Cardiac septum (tissue), 1 donor: ENCODE data around the gene OR7D4. TPM values are rescaled to one million over a fixed set of nuclear protein-coding genes. Genes with fewer than 3 reads are reported as not detected.
"Not testable (repeated sequence)": the region's sequence is repeated elsewhere in the genome, so short reads cannot be mapped to it uniquely, and the experiment has no call there.

Experiments
- DNase-seq: peaks from one replicate; pipeline ENCODE4 v3.0.0-alpha.2; 2020; ENCODE audit warnings: low spot score
- intact Hi-C: fragments of 100-400 bp; cut with DNase I; formaldehyde crosslinking; loops from one replicate; pipeline ENCODE4 v1.14.0; 2022
- long read RNA-seq: library from polyadenylated mRNA; unstranded; transcript quantifications from one replicate; pipeline ENCODE4 v2.0.0, GENCODE V29; 2021
- total RNA-seq: library from RNA; stranded (reverse); fragmentation: NEBNext Ultra II Directional; extraction: Animal tissue kit (Norgen Biotek cat#: 25700); gene quantifications from one replicate; pipeline ENCODE4 v1.2.1, GENCODE V29; 2021
- donor health status: DM: no; HTN: no; CAD: no.

Gene OR7D4
- not detected for total RNA-seq
- long read RNA-seq = 0 reads

GRCh38 chr19:9219489-9219888 is at the start of gene OR7D4:
TSS of gene OR7D4 (minus strand) at chr19:9219589. CDS start at chr19:9214837, 4,752 bp downstream.
- intact Hi-C loops = no loop called here
- no peak for DNase-seq

- DNase-seq = no peak
- intact Hi-C loops = no loop called here
These were observed 31.8 kb upstream of the OR7D4 start for GRCh38 chr19:9251236-9251635.

GRCh38 chr19:9250630-9251029 is 31.2 kb upstream of the OR7D4 start, which contains the start of gene OR7E24:
TSS of gene OR7E24 (plus strand) at chr19:9250930. CDS start at chr19:9251044, 114 bp downstream.
- intact Hi-C loops = no loop called here
- DNase-seq = no peak

GRCh38 chr19:9205501-9206113 is 13.8 kb downstream of the OR7D4 start:
- intact Hi-C loops = loop anchor here (5.0 kb wide), 1 partner anchor 592 kb away; no protein-coding TSS in a partner anchor
- DNase-seq = peak; percentile 77

- DNase-seq, intact Hi-C loops: not testable (repeated sequence)
These were observed 21.3 kb downstream of the OR7D4 start for GRCh38 chr19:9198044-9198443.

- intact Hi-C loops = no loop called here
These were observed 29.9 kb downstream of the OR7D4 start for GRCh38 chr19:9189535-9189934.

GRCh38 chr19:9187191-9187590 is 32.2 kb downstream of the OR7D4 start:
- intact Hi-C loops = no loop called here
- DNase-seq = no peak

More at GRCh38 chr19:9189535-9189934, 29.9 kb downstream of the OR7D4 start:
- no peak for DNase-seq

GRCh38 chr19:9183000-9183399 is 36.4 kb downstream of the OR7D4 start:
- DNase-seq = no peak
- intact Hi-C loops = no loop called here

GRCh38 chr19:9178901-9179300 is 40.5 kb downstream of the OR7D4 start, which contains the start of gene OR7D2:
TSS of gene OR7D2 (plus strand) at chr19:9178979. CDS start at chr19:9185782, 6,803 bp downstream.
- no peak for DNase-seq

GRCh38 chr19:9175326-9175725 is 44.1 kb downstream of the OR7D4 start:
- intact Hi-C loops = no loop called here

More at GRCh38 chr19:9178901-9179300, 40.5 kb downstream of the OR7D4 start, which contains the start of gene OR7D2:
- intact Hi-C loops = no loop called here

GRCh38 chr19:9171393-9171991 is 47.9 kb downstream of the OR7D4 start:
- no peak for DNase-seq
- intact Hi-C loops = no loop called here

More at GRCh38 chr19:9175326-9175725, 44.1 kb downstream of the OR7D4 start:
- DNase-seq = no peak

- no peak for DNase-seq
- intact Hi-C loops = no loop called here
These were observed 52.5 kb downstream of the OR7D4 start for GRCh38 chr19:9166846-9167245.

GRCh38 chr19:9165261-9165660 is 54.1 kb downstream of the OR7D4 start:
- DNase-seq = no peak
- intact Hi-C loops = no loop called here

GRCh38 chr19:9161427-9161826 is 58.0 kb downstream of the OR7D4 start:
- intact Hi-C loops = no loop called here
- no peak for DNase-seq

Other genes with a start within 250 kb of the OR7D4 start
- gene MUC16, start 209.2 kb downstream of the OR7D4 start, total RNA-seq = 0.03 TPM
- gene OR1M1, start 132.5 kb downstream of the OR7D4 start, total RNA-seq = not detected
- gene OR7G2, start 112.1 kb downstream of the OR7D4 start, total RNA-seq = not detected
- not detected for gene OR7G1, start 103.8 kb downstream of the OR7D4 start, total RNA-seq
- not detected for gene OR7G3, start 92.6 kb downstream of the OR7D4 start, total RNA-seq
- gene ZNF317, start 79.2 kb downstream of the OR7D4 start, total RNA-seq = 13.8 TPM
- not detected for gene OR7D2, start 40.6 kb downstream of the OR7D4 start, total RNA-seq
- not detected for gene OR7E24, start 31.3 kb upstream of the OR7D4 start, total RNA-seq
- gene ZNF699, start 90.2 kb upstream of the OR7D4 start, total RNA-seq = 4.5 TPM
- gene ZNF559, start 104.6 kb upstream of the OR7D4 start, total RNA-seq = 18.2 TPM
- 3.1 TPM for gene ZNF177, start 143.4 kb upstream of the OR7D4 start, total RNA-seq
- 7.3 TPM for gene ZNF266, start 216.0 kb upstream of the OR7D4 start, total RNA-seq